ENCODE measurements around the gene ZNF682.

DNA sequence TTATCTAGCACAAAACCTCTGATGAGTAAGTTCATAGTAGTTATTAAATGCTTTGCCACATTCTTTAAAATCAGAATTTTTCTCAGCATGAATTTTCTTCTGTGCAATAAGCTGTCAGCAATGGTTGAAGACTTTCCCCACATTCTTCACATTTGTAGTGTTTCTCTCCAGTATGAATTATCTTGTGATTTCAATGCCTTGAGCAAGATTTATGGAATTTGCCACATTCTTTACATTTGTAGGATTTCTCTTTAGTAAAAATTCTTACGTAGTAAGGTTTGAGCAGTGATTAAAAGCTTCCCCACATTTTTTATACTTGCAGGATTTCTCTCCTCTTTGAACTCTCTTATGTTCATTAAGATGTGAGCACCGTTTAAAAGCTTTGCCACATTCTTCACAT, 33.6 kb downstream of the ZNF682 start:
- TF ChIP-seq, protein P1, sequence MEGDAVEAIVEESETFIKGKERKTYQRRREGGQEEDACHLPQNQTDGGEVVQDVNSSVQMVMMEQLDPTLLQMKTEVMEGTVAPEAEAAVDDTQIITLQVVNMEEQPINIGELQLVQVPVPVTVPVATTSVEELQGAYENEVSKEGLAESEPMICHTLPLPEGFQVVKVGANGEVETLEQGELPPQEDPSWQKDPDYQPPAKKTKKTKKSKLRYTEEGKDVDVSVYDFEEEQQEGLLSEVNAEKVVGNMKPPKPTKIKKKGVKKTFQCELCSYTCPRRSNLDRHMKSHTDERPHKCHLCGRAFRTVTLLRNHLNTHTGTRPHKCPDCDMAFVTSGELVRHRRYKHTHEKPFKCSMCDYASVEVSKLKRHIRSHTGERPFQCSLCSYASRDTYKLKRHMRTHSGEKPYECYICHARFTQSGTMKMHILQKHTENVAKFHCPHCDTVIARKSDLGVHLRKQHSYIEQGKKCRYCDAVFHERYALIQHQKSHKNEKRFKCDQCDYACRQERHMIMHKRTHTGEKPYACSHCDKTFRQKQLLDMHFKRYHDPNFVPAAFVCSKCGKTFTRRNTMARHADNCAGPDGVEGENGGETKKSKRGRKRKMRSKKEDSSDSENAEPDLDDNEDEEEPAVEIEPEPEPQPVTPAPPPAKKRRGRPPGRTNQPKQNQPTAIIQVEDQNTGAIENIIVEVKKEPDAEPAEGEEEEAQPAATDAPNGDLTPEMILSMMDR (IDR thresholded peaks at IDR 0.05) = no peak
- no peak for TF ChIP-seq POLR2A (IDR thresholded peaks at IDR 0.05)

Measured in right lobe of liver (tissue), 4 donors.